Measurements from ENCODE around the gene RNF224.

Gene RNF224

DNA sequence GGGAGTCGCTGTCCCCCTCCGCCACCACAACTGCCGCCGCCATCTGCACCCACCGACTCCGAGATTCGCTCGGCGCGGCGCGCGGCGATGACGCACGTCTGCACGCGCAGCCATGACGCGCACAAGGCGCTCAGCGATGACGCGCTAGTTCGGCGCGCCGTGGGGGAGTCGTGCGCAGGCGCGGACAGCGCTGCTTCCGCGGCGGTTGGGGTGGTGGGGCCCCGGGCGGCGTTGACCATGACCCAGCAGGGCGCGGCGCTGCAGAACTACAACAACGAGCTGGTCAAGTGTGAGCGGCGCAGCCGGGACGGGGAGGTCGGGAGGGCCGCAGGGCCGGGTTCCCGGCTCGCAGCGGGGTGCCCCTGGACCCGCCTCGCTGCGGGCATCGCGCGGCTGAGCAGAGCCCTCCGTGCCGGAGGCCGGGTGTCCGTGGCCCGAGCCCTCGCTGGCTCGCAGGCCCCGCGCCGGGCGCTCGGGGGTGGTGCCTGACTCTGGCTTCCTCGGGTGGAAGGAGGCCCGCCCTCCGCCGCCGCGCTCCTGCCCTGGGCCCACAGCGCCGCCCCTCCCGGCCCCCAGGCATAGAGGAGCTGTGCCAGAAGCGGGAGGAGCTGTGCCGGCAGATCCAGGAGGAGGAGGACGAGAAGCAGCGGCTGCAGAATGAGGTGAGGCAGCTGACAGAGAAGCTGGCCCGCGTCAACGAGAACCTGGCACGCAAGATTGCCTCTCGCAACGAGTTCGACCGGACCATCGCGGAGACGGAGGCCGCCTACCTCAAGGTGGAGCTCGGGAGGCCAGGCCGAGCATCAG is 38.6 kb upstream of the RNF224 start, which contains the start of the genes ANAPC2 and SSNA1:
ANAPC2 (minus strand) TSS at position 71 of the 807 bp plus-strand sequence; CDS start at position 43, 28 bp downstream.
SSNA1 (plus strand) TSS at position 187 of the 807 bp plus-strand sequence; CDS start at position 238, 51 bp downstream.
- TF ChIP-seq POLR2A (IDR thresholded peaks at IDR 0.05; ENCODE audit: low read depth, low read length) = peak; percentile 84
- peak; percentile 15 for FAIRE-seq

DNA sequence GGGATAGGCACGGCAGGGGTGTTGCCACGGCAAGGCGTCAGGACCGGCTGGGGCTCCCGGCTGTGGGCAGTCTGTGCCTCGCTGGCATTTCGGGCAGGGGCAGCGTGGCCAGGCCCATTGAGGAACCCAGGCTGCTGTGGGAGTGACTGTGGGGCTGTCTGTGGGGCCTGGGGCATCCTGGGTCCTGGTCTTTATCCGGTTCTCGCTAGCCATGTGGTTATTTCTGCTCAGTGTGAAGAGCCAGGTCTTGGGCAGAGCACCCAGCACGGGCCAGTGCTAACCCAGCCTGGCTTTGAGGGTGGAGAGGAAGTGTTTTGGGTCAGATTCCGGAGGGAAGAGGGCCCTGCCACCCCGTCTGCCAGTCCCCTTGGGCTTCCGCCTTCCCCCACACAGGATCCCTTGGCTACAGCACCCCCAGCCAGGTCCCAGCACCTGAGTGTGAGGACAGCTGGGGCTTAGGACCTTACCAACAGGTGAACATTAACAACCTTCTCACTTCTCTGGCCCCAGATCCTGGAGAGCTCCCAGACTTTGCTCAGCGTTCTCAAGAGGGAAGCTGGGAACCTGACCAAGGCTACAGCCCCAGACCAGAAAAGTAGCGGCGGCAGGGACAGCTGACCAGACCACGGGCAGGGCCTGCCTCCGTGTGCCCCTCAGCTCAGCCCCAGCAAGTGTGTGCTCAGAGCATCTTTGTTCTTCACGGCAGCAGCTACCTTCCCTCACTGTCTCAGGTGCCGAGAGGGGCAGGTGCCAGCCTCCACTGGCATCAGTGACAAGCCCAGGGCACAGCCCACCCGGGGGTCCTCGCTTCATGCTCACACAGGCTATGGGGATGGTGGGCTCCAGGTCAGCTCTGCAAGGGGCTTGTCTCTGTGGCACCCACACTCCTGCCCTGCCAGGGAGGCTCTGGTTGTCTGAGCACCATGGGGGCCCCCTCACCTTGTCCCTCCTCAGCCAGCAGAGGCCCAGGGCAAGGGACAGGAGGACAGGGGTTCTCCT is 37.7 kb upstream of the RNF224 start:
- no peak for FAIRE-seq
- no peak for TF ChIP-seq POLR2A (IDR thresholded peaks at IDR 0.05; ENCODE audit: low read depth, low read length)
- no peak for DNase-seq (ENCODE audit: insufficient read length, low spot score)

More for the DNA sequence above, 38.6 kb upstream of the RNF224 start, which contains the start of the genes ANAPC2 and SSNA1:
- DNase-seq (ENCODE audit: insufficient read length, low spot score) = peak; percentile 99

DNA sequence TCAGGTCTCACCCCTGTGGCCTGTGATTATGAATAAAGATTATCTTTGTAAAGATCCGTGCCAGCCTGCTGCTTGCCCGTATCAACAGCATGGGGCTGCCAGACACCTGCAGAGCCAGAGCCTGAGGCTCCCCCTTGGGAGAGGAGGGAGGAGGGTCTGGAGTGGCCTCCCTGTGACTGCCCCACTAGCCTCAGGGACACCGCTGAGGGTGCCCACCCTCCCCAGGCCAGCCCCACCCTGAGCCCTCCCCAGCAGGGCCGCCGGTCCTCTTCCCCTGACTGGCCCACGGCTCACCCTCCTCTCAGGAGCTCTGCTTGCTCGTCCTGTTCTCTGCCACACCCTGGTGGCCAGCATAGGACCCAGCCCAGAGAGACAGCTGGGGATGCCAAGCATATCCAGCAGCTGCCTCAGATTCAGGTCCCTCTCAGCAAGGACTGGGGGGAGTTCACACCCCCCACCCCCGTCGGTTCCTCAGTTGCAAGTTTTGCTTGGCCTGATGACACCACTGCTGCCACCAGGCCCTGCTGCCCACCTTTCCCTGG is 36.9 kb upstream of the RNF224 start:
- no peak for TF ChIP-seq POLR2A (IDR thresholded peaks at IDR 0.05; ENCODE audit: low read depth, low read length)
- DNase-seq (ENCODE audit: insufficient read length, low spot score) (no peak), FAIRE-seq (no peak)

DNA sequence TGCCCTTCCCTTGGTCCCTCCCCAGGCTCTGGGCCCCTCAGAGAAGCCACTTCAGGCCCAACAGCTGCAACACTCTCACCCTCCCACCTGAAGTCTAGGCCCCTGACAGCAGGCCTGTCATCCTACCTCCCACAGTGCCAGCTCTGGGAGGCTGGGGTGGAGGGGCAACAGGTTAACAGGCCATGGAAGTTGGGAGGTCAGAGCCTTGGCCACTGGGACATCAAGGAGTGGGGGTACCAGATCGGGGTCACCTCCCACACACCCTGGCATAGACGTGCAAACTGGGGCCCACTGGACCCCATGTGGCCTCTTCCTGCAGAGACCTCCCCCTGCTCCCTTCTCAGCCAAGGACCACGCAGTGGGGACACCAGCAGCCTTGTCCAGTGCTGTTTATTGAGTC is 36.1 kb upstream of the RNF224 start:
- FAIRE-seq = no peak
- no peak for DNase-seq (ENCODE audit: insufficient read length, low spot score)
- TF ChIP-seq POLR2A (IDR thresholded peaks at IDR 0.05; ENCODE audit: low read depth, low read length) = no peak

DNA sequence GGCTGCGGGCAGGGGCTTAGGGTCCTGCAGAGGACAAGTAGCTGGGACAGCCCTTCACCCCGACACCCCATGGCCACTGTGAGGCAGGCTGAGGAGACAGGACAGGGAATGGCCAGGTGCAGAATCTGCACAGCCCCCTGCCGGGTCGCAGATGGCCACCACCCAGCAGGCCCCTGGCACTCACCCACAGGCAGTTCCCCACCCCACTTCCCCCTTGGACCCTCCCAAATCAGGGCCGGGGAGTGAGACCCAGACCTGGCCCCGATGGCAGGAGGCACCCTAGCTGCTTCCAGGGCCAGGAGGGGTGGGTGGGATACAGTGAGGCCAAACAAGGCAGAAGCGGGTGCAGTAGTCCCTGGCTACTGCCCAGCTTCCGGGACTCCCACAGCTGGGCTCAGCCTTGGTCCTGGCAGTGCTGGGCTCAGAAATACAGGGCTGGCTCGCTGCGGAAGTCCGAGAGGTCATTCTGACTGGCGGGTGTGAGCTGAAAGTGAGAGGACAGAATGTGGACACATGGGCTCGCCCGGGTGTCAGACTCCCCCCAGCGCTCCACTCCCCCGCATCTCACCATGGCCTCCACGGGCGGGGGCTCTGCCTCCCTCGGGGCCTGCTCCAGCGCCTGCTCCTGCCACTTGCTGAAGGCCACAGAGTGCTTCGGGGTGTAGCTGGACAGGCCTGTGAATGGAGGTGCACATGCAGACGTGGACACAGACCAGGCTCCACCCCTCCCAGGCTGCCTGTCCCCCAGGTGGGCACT is 35.4 kb upstream of the RNF224 start:
- FAIRE-seq (no peak), DNase-seq (ENCODE audit: insufficient read length, low spot score) (no peak)
- no peak for TF ChIP-seq POLR2A (IDR thresholded peaks at IDR 0.05; ENCODE audit: low read depth, low read length)

DNA sequence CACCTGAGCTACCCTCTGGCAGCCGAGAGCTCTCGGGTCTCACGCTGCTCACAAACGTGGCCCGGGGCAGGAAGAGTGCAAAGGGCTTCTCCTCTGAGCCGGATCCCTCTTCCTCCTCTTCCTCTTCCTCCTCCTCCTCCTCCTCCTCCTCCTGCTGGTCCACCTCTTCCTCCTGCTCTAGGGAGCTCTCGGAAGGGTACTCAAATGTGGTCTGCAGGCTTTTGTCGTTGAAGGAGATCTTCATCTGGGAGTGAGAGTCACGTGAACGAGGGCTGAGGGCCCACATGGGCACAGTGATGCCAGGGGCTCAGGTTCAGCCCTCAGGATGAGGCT is 34.9 kb upstream of the RNF224 start:
- TF ChIP-seq POLR2A (IDR thresholded peaks at IDR 0.05; ENCODE audit: low read depth, low read length) = no peak
- no peak for FAIRE-seq
- no peak for DNase-seq (ENCODE audit: insufficient read length, low spot score)

DNA sequence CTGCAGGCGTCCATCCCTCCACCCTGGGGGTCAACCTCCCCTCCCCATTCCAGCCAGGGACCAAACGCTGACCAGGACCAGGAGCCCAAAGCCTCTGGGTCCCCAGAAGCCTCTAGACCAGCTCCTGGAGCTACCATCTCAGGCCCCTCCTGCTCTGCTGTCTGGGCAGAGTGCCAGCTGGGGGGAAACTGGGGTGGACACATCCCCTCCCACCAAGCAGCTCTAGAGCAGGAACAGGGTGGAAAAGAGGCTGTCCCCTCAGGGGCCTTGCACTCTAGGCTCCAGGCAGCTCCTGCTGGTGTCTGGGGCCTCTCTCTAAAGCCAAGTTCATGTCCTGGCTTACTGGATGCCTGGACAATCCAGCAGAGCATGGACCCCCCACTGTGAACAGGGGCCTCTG is 34.4 kb upstream of the RNF224 start:
- no peak for DNase-seq (ENCODE audit: insufficient read length, low spot score)
- no peak for TF ChIP-seq POLR2A (IDR thresholded peaks at IDR 0.05; ENCODE audit: low read depth, low read length)
- FAIRE-seq = no peak

DNA sequence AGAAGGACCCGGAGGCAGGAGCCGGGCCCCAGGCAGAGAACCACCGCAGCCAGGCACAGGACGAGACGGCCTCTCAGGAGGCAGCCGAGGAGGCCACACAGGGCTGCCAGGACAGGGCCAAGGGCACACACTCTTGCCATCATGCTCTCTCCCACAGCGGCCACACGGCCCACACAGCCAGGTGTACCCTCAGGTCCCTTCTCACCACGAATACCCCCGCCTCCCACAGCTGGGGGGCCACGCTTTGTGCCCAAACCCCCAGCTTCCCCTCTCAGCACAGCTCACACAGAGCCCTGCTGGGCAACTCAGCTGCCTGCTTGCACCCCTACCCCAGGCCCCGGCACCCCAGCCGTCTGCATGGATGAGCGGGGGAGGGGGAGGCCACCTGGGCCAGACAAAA is 33.5 kb upstream of the RNF224 start:
- FAIRE-seq = no peak
- TF ChIP-seq POLR2A (IDR thresholded peaks at IDR 0.05; ENCODE audit: low read depth, low read length) = no peak
- no peak for DNase-seq (ENCODE audit: insufficient read length, low spot score)

DNA sequence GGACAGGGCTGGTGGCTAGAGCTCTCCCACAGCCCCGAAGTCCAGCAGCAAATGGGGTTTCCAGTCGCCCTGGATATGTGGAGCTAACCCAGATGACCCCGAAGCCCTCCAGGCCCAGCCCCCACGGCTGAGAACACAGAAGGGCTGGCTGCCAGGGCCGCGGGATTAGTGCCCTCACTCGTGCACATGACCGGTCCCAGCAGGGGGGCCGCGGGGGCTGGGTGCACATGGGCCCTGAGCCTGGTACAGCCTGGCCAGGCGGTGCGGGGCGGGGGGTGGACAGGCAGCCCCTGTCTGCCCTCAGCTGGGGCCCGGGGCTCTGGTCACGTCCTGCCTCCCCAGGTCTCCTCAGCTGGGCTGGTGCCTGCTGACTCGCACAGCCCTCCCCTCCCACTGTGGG is 32.9 kb upstream of the RNF224 start:
- no peak for FAIRE-seq
- DNase-seq (ENCODE audit: insufficient read length, low spot score) = no peak
- TF ChIP-seq POLR2A (IDR thresholded peaks at IDR 0.05; ENCODE audit: low read depth, low read length) = no peak

DNA sequence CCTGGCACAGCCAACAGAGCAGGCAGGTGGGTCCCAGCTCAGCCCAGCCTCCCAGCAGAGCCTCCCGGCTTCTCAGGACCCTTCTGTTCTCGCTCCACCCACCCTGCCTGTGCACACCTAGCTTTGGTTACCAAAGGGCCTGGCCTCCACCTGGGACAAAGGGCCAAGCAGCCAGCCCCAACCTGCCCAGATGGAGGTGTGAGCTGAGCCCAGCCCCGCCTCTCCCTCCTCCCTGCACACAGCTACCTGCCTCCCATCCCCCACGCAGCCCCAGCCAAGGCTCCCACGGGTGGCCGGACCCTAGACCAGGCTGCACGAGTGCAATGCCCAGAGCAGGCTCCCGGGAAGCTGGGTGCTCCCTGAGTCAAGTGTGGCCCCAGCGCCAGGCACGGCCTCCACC is 32.4 kb upstream of the RNF224 start:
- no peak for TF ChIP-seq POLR2A (IDR thresholded peaks at IDR 0.05; ENCODE audit: low read depth, low read length)
- FAIRE-seq = no peak
- DNase-seq (ENCODE audit: insufficient read length, low spot score) = no peak

DNA sequence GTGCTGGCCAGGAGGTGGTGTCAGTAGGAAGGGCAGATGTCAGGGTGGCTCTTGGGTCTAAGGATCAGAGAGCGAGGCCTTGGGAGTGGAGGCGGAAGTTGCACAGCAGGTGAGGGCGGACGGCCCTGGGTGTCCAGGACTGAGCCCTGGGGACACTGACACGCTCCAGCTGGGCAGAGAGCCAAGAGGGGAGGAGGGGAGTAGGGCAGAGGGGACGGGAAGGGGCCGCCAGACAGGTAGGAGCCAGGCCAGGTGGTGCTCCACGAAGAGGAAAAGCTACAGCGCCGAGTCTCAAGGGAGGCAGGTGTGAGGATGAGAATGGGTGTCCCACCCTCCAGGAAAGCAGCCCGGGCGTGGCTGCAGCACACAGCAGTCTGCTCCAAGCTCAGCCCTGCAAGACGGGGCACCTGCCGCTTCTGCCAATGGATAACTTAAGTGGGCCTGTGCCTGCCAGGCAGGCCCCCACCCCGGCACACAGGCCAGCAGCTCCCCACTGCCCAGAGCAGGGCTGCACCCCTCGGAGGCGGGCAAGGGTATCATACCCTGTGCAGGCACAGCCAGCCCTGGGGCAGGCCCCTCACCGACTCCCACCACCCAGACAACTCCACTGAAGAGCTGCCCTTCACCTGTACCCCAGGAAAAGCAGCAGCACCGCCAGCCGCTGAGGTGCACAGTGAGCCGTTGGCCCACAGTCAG is 31.6 kb upstream of the RNF224 start:
- no peak for TF ChIP-seq POLR2A (IDR thresholded peaks at IDR 0.05; ENCODE audit: low read depth, low read length)
- no peak for DNase-seq (ENCODE audit: insufficient read length, low spot score)
- FAIRE-seq = no peak

DNA sequence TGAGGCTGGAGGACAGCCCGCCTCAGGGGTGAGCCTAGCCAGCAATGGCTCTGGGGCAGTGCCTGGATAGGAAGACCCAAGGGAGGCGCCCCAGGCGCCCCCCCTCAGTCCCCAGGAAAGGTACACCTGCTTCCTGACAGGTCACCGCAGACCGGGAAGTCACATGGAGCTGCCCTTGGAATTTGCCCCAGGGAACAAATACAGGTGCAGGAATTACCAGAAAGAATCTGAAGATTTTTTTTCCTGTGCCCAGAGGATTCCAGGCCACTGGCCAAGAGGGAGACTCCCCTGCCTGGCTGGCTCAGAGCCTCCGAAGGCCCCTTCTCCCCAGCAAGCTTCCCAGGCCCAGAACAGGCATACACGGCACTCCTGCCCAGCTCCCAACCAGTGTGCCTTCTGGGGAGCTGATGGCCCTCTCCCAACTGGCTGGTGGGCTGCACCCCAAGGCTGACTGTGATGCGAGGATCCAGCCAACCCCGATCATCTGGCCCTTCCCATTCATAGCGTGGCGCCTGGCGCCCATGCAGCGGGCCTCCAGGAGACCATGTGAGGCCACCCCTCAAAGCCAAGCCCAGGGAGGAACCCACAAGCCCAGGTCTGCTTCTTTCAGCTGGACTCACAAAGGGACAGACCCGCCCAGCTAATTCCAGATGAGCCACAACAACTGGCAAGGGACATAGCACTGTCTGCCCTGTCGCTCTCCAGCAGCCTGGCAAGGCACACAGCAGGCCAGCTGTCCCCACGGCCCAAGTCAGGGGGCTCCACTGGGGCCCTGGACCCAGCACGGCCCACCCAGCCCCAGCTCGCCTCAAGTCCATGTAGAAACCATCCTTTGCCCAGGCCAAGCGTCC is 29.0 kb upstream of the RNF224 start:
- no peak for FAIRE-seq
- DNase-seq (ENCODE audit: insufficient read length, low spot score) = no peak
- no peak for TF ChIP-seq POLR2A (IDR thresholded peaks at IDR 0.05; ENCODE audit: low read depth, low read length)

Measured in H54 (cell line).